Activated naive CD8-positive, alpha-beta T cell treated with anti-CD3 and anti-CD28 coated beads, Interleukin-2, amount 50 U/mL, for 24 hours (primary cell): ENCODE measurements around the gene SEMA4D.

Experiments used
- ATAC-seq: fragments of 150-1000 bp; cut with Tn5 transposase; one replicate; pipeline ENCODE4 v1.10.0; 2021
- DNase-seq: peaks from one replicate; pipeline ENCODE4 v3.0.0; 2021
- H3K27ac Mint-ChIP-seq: one replicate; pipeline ENCODE4 v1.8.0; 2021; ENCODE audit warnings: mild to moderate bottlenecking, mixed read lengths
- H3K27me3 Mint-ChIP-seq: one replicate; pipeline ENCODE4 v1.8.0; 2021; ENCODE audit warnings: mixed read lengths
- H3K36me3 Mint-ChIP-seq: one replicate; pipeline ENCODE4 v1.8.0; 2021; ENCODE audit warnings: low read depth, mixed read lengths
- H3K4me1 Mint-ChIP-seq: one replicate; pipeline ENCODE4 v1.8.0; 2021; ENCODE audit warnings: mixed read lengths
- H3K4me3 Mint-ChIP-seq: one replicate; pipeline ENCODE4 v1.8.0; 2021; ENCODE audit warnings: mild to moderate bottlenecking, moderate library complexity, mixed read lengths
- H3K9me3 Mint-ChIP-seq: one replicate; pipeline ENCODE4 v1.8.0; 2021; ENCODE audit warnings: mixed read lengths

The SEMA4D gene

GRCh38 chr9:89440046-89440445, 57.9 kb downstream of the SEMA4D start:
- peaks cover 44% of the 10 kb centered on the region for H3K36me3 Mint-ChIP-seq
- H3K4me3 Mint-ChIP-seq = peak overlapping the region; percentile 18
- DNase-seq (no peak), ATAC-seq (no peak)
- peaks cover 96% of the 10 kb centered on the region for H3K4me1 Mint-ChIP-seq
- H3K27ac Mint-ChIP-seq = peak overlapping the region; percentile 93
- no peaks in the 10 kb centered on the region for H3K27me3 Mint-ChIP-seq
- H3K9me3 Mint-ChIP-seq = no peaks in the 10 kb centered on the region

GRCh38 chr9:89439571-89439970, 58.3 kb downstream of the SEMA4D start:
- no peaks in the 10 kb centered on the region for H3K27me3 Mint-ChIP-seq
- DNase-seq = no peak
- peak overlapping the region; percentile 93 for H3K27ac Mint-ChIP-seq
- H3K9me3 Mint-ChIP-seq = no peaks in the 10 kb centered on the region
- no peak for ATAC-seq
- peak overlapping the region; percentile 21 for H3K4me3 Mint-ChIP-seq
- H3K4me1 Mint-ChIP-seq = peaks cover 96% of the 10 kb centered on the region
- peaks cover 39% of the 10 kb centered on the region for H3K36me3 Mint-ChIP-seq

GRCh38 chr9:89438194-89438593, 59.7 kb downstream of the SEMA4D start:
- no peak for ATAC-seq
- Mint-ChIP-seq H3K9me3 (no peaks in the 10 kb centered on the region), H3K36me3 (peaks cover 36% of the 10 kb centered on the region), H3K27ac (peak overlapping the region; percentile 69), H3K4me1 (peaks cover 92% of the 10 kb centered on the region), H3K27me3 (no peaks in the 10 kb centered on the region), H3K4me3 (no peak overlapping the region)
- no peak for DNase-seq

GRCh38 chr9:89437772-89438171, 60.1 kb downstream of the SEMA4D start:
- DNase-seq (no peak), ATAC-seq (no peak)
- peak overlapping the region; percentile 7 for H3K4me3 Mint-ChIP-seq
- peaks cover 92% of the 10 kb centered on the region for H3K4me1 Mint-ChIP-seq
- peaks cover 36% of the 10 kb centered on the region for H3K36me3 Mint-ChIP-seq
- no peaks in the 10 kb centered on the region for H3K27me3 Mint-ChIP-seq
- no peaks in the 10 kb centered on the region for H3K9me3 Mint-ChIP-seq
- H3K27ac Mint-ChIP-seq = peak overlapping the region; percentile 69

GRCh38 chr9:89436963-89437625, 60.8 kb downstream of the SEMA4D start:
- Mint-ChIP-seq H3K4me1 (peaks cover 92% of the 10 kb centered on the region), H3K36me3 (peaks cover 36% of the 10 kb centered on the region), H3K4me3 (no peak overlapping the region), H3K9me3 (no peaks in the 10 kb centered on the region), H3K27ac (peak overlapping the region; percentile 69), H3K27me3 (no peaks in the 10 kb centered on the region)
- ATAC-seq = peak; percentile 30
- no peak for DNase-seq

GRCh38 chr9:89436326-89436725, 61.6 kb downstream of the SEMA4D start:
- Mint-ChIP-seq H3K36me3 (peaks cover 38% of the 10 kb centered on the region), H3K4me3 (no peak overlapping the region), H3K4me1 (peaks cover 92% of the 10 kb centered on the region), H3K9me3 (no peaks in the 10 kb centered on the region), H3K27ac (peak overlapping the region; percentile 69), H3K27me3 (no peaks in the 10 kb centered on the region)
- DNase-seq (no peak), ATAC-seq (no peak)

- no peaks in the 10 kb centered on the region for H3K9me3 Mint-ChIP-seq
- H3K36me3 Mint-ChIP-seq = peaks cover 33% of the 10 kb centered on the region
- no peak overlapping the region for H3K4me3 Mint-ChIP-seq
- peak overlapping the region; percentile 74 for H3K27ac Mint-ChIP-seq
- no peak for ATAC-seq
- no peak for DNase-seq
- no peaks in the 10 kb centered on the region for H3K27me3 Mint-ChIP-seq
- peaks cover 92% of the 10 kb centered on the region for H3K4me1 Mint-ChIP-seq
Measured at GRCh38 chr9:89435071-89435823, 62.7 kb downstream of the SEMA4D start.

- Mint-ChIP-seq H3K27me3 (no peaks in the 10 kb centered on the region), H3K4me1 (peaks cover 92% of the 10 kb centered on the region), H3K27ac (peak overlapping the region; percentile 74), H3K36me3 (peaks cover 35% of the 10 kb centered on the region), H3K4me3 (no peak overlapping the region), H3K9me3 (no peaks in the 10 kb centered on the region)
- no peak for ATAC-seq
- DNase-seq = no peak
Measured at GRCh38 chr9:89434636-89435035, 63.3 kb downstream of the SEMA4D start.

GRCh38 chr9:89433826-89434225, 64.1 kb downstream of the SEMA4D start:
- ATAC-seq (peak; percentile 4), DNase-seq (no peak)
- no peak overlapping the region for H3K4me3 Mint-ChIP-seq
- H3K4me1 Mint-ChIP-seq = peaks cover 93% of the 10 kb centered on the region
- H3K9me3 Mint-ChIP-seq = no peaks in the 10 kb centered on the region
- no peaks in the 10 kb centered on the region for H3K27me3 Mint-ChIP-seq
- peak overlapping the region; percentile 74 for H3K27ac Mint-ChIP-seq
- peaks cover 34% of the 10 kb centered on the region for H3K36me3 Mint-ChIP-seq

- Mint-ChIP-seq H3K4me1 (peaks cover 95% of the 10 kb centered on the region), H3K27me3 (no peaks in the 10 kb centered on the region), H3K4me3 (no peak overlapping the region), H3K9me3 (no peaks in the 10 kb centered on the region), H3K27ac (no peak overlapping the region), H3K36me3 (peaks cover 37% of the 10 kb centered on the region)
- ATAC-seq (no peak), DNase-seq (no peak)
Measured at GRCh38 chr9:89432986-89433530, 64.9 kb downstream of the SEMA4D start.

- Mint-ChIP-seq H3K27me3 (no peaks in the 10 kb centered on the region), H3K4me1 (peaks cover 95% of the 10 kb centered on the region), H3K4me3 (no peak overlapping the region), H3K27ac (peak overlapping the region; percentile 77), H3K36me3 (peaks cover 36% of the 10 kb centered on the region), H3K9me3 (no peaks in the 10 kb centered on the region)
- ATAC-seq (no peak), DNase-seq (no peak)
Measured at GRCh38 chr9:89431930-89432725, 65.8 kb downstream of the SEMA4D start.

GRCh38 chr9:89430995-89431394, 66.9 kb downstream of the SEMA4D start:
- ATAC-seq (no peak), DNase-seq (no peak)
- Mint-ChIP-seq H3K9me3 (no peaks in the 10 kb centered on the region), H3K27ac (peak overlapping the region; percentile 100), H3K4me1 (peaks cover 95% of the 10 kb centered on the region), H3K27me3 (no peaks in the 10 kb centered on the region), H3K4me3 (no peak overlapping the region), H3K36me3 (peaks cover 39% of the 10 kb centered on the region)

- peaks cover 95% of the 10 kb centered on the region for H3K4me1 Mint-ChIP-seq
- peak overlapping the region; percentile 100 for H3K27ac Mint-ChIP-seq
- no peaks in the 10 kb centered on the region for H3K9me3 Mint-ChIP-seq
- peaks cover 44% of the 10 kb centered on the region for H3K36me3 Mint-ChIP-seq
- DNase-seq (peak; percentile 47), ATAC-seq (no peak)
- no peaks in the 10 kb centered on the region for H3K27me3 Mint-ChIP-seq
- no peak overlapping the region for H3K4me3 Mint-ChIP-seq
Measured at GRCh38 chr9:89428901-89429890, 68.7 kb downstream of the SEMA4D start.
